Mucosa of stomach (tissue), 1 donor: ENCODE data around the gene EP300.
"Not testable (repeated sequence)": the region's sequence is repeated elsewhere in the genome, so short reads cannot be mapped to it uniquely, and the experiment has no call there.

Experiments
- H3K27me3 ChIP-seq: one replicate; pipeline ENCODE4 v1.7.0; 2013; ENCODE audit warnings: mild to moderate bottlenecking, low read length; ENCODE audit not compliant: control insufficient read depth, insufficient read depth
- H3K36me3 ChIP-seq: one replicate; pipeline ENCODE4 v1.7.0; 2013; ENCODE audit warnings: low read length; ENCODE audit not compliant: control insufficient read depth, insufficient read depth
- H3K4me1 ChIP-seq: one replicate; pipeline ENCODE4 v1.7.0; 2013; ENCODE audit warnings: mild to moderate bottlenecking, low read length; ENCODE audit not compliant: control insufficient read depth, insufficient read depth
- H3K4me3 ChIP-seq: one replicate; pipeline ENCODE4 v1.7.0; 2013; ENCODE audit warnings: low read length
- H3K9ac ChIP-seq: one replicate; pipeline ENCODE4 v1.7.0; 2013; ENCODE audit warnings: mild to moderate bottlenecking, low read length, moderate library complexity
- H3K9me3 ChIP-seq: one replicate; pipeline ENCODE4 v1.7.0; 2013; ENCODE audit warnings: mild to moderate bottlenecking, low read length, moderate library complexity; ENCODE audit not compliant: control insufficient read depth
- donor health status: Pancreatic carcinoma.

Gene EP300

DNA sequence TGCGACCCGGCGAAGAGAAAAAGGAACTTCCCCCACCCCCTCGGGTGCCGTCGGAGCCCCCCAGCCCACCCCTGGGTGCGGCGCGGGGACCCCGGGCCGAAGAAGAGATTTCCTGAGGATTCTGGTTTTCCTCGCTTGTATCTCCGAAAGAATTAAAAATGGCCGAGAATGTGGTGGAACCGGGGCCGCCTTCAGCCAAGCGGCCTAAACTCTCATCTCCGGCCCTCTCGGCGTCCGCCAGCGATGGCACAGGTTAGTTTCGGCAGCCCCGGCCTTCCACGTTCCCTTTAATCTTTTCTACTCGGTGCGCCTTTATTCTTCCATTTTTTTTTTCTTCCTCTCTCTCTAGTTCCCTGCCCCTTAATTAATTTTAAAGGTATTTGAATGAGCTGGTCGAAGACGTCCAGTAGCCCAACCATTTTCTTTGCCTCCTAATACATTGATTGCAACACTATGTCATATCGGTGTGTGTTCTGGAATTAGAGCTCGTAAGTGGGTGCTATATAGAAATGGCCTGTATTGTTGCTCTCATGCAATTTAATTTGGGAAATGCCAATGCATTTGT lies 537 bp downstream of the EP300 start:
- H3K9me3 ChIP-seq = no peaks in the 10 kb centered on the region
- H3K4me1 ChIP-seq = peaks cover 23% of the 10 kb centered on the region
- H3K27me3 ChIP-seq = no peaks in the 10 kb centered on the region
- peak overlapping the region; percentile 93 for H3K4me3 ChIP-seq
- no peaks in the 10 kb centered on the region for H3K36me3 ChIP-seq
- H3K9ac ChIP-seq = peak overlapping the region; percentile 99

DNA sequence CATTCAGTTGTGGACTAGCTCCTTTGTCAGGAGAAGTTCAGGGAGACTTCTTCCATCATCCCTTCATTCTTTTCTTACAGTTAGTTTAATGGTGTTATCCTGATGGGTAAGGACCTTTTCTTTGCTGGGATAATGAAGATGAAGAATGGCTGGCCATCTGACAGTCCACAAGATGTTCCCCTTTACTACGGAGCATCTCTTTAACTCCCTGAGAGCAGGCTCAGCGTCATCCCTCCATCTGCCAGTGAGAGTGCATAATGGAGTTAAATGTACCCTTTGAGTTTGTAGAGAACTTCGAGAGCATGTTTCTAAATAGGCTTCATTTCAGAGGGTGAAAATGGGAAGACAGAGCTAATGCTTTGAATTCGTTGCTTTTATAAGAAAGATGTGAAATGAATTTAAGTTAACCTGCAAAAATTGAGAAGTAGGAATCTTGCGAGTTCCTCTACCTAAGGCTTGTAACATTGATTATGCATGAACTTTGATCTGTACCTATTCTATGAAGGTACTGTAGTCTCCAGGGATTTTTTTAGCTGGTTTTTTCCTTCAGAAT lies 1.7 kb downstream of the EP300 start:
- Histone ChIP-seq H3K4me3 (peak overlapping the region; percentile 93), H3K4me1 (peaks cover 23% of the 10 kb centered on the region), H3K27me3 (no peaks in the 10 kb centered on the region), H3K36me3 (no peaks in the 10 kb centered on the region), H3K9me3 (no peaks in the 10 kb centered on the region), H3K9ac (peak overlapping the region; percentile 11)

DNA sequence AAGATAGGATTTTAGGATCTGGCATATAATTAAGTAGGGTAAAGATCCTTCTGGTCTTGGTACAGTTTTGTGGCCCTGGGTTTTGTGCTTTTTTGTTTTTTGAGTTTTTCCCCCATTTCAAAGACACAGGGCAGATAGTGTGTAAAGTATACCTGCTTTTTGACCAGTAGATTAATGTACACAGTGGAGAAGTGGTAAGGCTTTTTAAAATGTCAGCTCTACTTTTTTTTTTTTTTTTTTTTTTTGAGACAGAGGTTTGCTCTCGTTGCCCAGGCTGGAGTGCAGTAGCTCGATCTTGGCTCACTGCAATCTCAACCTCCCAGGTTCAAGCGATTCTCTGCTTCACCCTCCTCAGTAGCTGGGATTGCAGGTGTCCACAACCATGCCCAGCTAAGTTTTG lies 4.0 kb downstream of the EP300 start:
- Histone ChIP-seq H3K36me3 (no peaks in the 10 kb centered on the region), H3K4me1 (peaks cover 19% of the 10 kb centered on the region), H3K27me3 (no peaks in the 10 kb centered on the region), H3K9me3 (no peaks in the 10 kb centered on the region), H3K4me3 (no peak overlapping the region), H3K9ac (no peak overlapping the region)

DNA sequence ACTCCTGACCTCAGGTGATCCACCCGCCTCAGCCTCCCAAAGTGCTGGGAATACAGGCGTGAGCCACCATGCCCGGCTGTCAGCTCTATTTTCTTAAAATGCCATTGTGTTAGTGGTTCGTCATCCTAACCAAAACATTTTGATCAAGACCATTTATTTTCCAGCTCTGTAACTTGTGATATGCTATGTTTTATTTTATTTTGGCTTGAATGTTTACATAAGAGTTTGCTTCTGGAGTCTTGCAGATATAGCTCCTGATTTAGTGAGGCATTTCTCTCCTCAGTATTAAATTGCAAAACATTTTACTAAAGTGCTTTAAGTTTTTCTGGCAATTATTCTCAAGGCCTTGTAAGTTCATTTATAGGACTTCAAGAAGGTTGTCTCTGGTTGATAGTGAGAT lies 4.4 kb downstream of the EP300 start:
- H3K27me3 ChIP-seq = no peaks in the 10 kb centered on the region
- H3K4me3 ChIP-seq = no peak overlapping the region
- no peaks in the 10 kb centered on the region for H3K9me3 ChIP-seq
- no peak overlapping the region for H3K9ac ChIP-seq
- H3K4me1 ChIP-seq = peaks cover 19% of the 10 kb centered on the region
- no peaks in the 10 kb centered on the region for H3K36me3 ChIP-seq

DNA sequence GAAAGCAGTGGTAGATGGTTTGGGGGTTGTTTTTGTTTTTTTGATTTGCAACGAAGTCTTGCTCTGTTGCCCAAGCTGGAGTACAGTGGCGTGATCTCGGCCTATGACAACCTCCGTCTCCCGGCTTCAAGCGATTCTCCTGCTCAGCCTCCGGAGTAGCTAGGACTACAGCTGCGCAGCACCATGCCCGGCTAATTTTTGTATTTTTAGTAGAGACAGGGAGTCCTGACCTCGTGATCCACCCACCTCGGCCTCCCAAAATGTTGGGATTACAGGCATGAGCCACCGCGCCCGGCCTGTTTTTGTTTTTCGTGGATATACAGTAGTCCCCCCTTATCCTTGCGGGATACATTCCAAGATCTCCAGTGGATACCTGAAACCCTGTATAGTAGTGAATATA lies 6.6 kb downstream of the EP300 start:
- no peaks in the 10 kb centered on the region for H3K9me3 ChIP-seq
- no peak overlapping the region for H3K4me3 ChIP-seq
- H3K36me3 ChIP-seq = no peaks in the 10 kb centered on the region
- no peak overlapping the region for H3K9ac ChIP-seq
- H3K27me3 ChIP-seq = no peaks in the 10 kb centered on the region
- peaks cover 25% of the 10 kb centered on the region for H3K4me1 ChIP-seq

DNA sequence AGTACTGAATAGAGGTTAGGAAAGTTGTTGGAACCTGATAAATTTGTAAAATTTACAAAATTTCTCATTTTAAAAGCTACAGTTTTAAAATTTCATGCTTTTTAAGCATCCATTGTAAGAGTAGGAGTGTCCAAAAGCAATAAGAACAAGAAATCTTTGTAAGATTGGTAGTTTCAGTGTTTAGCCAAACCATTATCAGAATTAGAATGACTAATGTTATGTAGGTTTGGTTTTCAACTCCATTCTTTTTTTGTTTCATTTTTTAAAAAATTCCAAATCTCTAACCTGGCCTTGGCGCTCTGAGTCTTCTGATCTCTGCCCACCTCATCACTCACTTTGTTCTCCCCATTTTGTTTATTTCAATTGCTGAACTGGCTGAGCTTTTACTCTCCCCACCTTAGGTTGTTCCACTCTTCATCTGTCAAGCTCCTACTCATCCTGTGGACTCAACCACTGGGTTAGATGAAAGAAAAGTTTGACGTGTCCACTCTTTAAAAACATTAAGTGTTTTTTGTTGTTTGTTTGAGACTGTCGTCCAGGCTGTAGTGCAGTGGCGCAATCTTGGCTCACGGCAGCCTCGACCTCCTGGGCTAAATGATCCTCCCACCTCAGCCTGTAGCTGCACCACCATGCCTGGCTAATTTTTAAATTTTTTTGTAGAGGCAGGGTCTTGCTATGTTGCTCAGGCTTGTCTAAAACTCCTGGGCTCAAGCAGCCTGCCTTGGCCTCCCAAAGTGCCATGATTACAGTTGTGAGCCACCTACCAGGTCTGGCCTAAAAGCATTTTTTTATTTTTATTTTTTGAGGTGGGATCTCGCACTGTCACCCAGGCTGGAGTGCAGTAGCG lies 14.0 kb downstream of the EP300 start:
- H3K9ac ChIP-seq = no peak overlapping the region
- no peak overlapping the region for H3K4me3 ChIP-seq
- no peaks in the 10 kb centered on the region for H3K36me3 ChIP-seq
- H3K27me3 ChIP-seq = no peaks in the 10 kb centered on the region
- peaks cover 6% of the 10 kb centered on the region for H3K4me1 ChIP-seq
- H3K9me3 ChIP-seq = no peaks in the 10 kb centered on the region

DNA sequence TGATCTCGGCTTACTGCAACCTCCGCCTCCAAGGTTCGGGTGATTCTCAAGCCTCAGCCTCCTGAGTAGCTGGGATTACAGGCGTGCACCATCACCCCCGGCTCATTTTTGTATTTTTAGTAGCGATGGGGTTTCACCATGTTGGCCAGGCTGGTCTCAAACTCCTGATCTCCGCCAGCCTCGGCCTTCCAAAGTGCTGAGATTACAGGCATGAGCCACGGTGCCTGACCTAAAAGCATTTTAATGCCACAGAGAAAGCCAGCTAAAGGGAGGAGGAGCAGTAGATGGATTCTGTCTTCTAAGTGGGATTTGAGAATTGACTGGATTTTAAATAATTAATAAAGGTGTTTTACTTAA lies 14.6 kb downstream of the EP300 start:
- not testable (repeated sequence) for H3K27me3 ChIP-seq, H3K4me3 ChIP-seq, H3K9ac ChIP-seq, H3K4me1 ChIP-seq, H3K9me3 ChIP-seq, H3K36me3 ChIP-seq

DNA sequence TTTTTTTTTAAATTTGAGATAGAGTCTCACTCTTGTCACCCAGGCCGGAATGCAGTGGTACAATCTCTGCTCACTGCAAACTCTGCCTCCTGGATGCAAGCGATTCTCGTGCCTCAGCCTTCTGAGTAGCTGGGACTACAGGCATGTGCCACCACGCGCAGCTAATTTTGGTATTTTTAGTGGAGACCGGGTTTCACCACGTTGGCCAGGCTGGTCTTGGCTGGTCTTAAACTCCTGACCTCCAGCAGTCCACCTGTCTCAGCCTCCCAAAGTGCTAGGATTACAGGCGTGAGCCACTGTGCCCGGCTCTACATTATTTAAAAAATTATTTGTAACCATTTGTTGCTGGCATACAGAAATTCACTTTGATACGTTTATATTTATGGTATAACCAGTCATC lies 18.6 kb downstream of the EP300 start:
- no peaks in the 10 kb centered on the region for H3K4me1 ChIP-seq
- no peaks in the 10 kb centered on the region for H3K27me3 ChIP-seq
- H3K9me3 ChIP-seq = no peaks in the 10 kb centered on the region
- H3K9ac ChIP-seq = no peak overlapping the region
- no peak overlapping the region for H3K4me3 ChIP-seq
- no peaks in the 10 kb centered on the region for H3K36me3 ChIP-seq

DNA sequence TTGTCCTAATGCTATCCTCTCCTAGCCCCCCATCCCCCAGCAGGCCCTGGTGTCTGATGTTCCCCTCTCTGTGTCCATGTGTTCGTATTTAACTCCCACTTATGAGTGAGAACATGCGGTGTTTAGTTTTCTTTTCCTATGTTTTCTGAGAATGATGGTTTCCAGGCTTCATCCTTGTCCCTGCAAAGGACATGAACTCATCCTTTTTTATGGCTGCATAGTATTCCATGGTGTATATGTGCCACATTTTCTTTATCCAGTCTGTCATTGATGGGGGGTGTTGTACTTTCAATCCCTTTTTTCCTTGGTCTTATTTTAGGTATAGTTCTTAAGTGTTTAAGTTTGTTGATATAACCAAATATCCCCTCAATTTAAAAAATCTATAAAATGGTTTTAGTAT lies 23.9 kb downstream of the EP300 start:
- Histone ChIP-seq H3K4me3 (no peak overlapping the region), H3K9me3 (no peaks in the 10 kb centered on the region), H3K9ac (no peak overlapping the region), H3K4me1 (no peaks in the 10 kb centered on the region), H3K27me3 (no peaks in the 10 kb centered on the region), H3K36me3 (peaks cover 8% of the 10 kb centered on the region)

DNA sequence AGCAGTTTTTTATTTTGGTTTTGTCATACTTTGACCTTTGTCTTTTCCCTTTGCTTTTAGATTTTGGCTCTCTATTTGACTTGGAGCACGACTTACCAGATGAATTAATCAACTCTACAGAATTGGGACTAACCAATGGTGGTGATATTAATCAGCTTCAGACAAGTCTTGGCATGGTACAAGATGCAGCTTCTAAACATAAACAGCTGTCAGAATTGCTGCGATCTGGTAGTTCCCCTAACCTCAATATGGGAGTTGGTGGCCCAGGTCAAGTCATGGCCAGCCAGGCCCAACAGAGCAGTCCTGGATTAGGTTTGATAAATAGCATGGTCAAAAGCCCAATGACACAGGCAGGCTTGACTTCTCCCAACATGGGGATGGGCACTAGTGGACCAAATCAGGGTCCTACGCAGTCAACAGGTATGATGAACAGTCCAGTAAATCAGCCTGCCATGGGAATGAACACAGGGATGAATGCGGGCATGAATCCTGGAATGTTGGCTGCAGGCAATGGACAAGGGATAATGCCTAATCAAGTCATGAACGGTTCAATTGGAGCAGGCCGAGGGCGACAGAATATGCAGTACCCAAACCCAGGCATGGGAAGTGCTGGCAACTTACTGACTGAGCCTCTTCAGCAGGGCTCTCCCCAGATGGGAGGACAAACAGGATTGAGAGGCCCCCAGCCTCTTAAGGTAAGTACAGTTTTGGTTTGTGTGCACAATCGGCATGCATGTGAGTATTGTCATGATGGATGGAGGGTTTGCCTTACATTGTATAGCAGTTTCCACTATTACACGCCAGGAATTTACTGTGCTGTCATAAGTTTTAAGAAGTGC lies 25.0 kb downstream of the EP300 start:
- no peak overlapping the region for H3K9ac ChIP-seq
- H3K4me1 ChIP-seq = no peaks in the 10 kb centered on the region
- H3K36me3 ChIP-seq = peaks cover 8% of the 10 kb centered on the region
- no peaks in the 10 kb centered on the region for H3K9me3 ChIP-seq
- H3K4me3 ChIP-seq = no peak overlapping the region
- no peaks in the 10 kb centered on the region for H3K27me3 ChIP-seq

DNA sequence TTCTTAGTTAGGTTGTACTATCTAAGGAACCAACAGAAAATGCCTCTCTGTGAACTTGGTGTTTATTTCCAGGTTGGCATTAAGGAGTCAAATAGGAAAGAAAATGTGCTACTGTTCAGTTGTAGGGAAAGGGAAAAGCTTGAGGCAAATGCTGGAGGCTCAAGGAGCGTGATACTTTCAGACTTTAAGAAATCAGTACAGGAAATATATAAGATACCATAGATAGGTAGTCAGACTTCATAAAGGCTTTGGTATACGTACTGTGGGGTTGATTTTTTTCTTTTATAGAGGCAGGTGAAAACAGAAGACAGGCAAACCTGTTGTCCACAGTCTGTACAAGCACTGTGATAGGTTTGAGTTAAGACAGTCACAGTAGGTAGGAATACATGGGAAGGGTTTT lies 30.8 kb downstream of the EP300 start:
- Histone ChIP-seq H3K9me3 (no peaks in the 10 kb centered on the region), H3K4me3 (no peak overlapping the region), H3K4me1 (no peaks in the 10 kb centered on the region), H3K36me3 (peaks cover 8% of the 10 kb centered on the region), H3K27me3 (no peaks in the 10 kb centered on the region), H3K9ac (no peak overlapping the region)

DNA sequence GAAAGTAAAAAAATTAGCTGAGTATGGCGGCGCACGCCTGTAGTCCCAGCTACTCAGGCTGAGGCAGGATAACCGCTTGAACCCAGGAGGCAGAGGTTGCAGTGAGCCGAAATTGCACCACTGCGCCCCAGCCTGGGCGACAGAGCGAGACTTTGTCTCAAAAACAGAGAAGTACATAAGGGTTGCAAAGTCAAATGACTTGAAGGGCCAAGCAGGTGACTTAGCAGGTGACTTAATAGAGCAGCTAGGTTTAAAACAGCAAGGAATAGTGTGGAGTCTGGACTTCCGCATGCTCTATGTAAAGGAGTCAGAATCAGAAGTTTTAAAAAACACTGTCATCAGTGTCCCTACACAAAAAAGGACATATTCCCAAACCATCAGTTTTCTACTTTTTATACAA lies 31.7 kb downstream of the EP300 start:
- Histone ChIP-seq H3K4me1 (no peaks in the 10 kb centered on the region), H3K4me3 (no peak overlapping the region), H3K27me3 (no peaks in the 10 kb centered on the region), H3K9me3 (no peaks in the 10 kb centered on the region), H3K36me3 (peaks cover 8% of the 10 kb centered on the region), H3K9ac (no peak overlapping the region)
